Ecto neural progenitor cell (in vitro differentiated cells): Measurements from ENCODE around the gene KIF26B.

Experiments
- DNase-seq: peaks from one replicate; pipeline ENCODE4 v3.0.0-alpha.2; 2018; ENCODE audit warnings: low spot score

The KIF26B gene

GRCh38 chr1:245428681-245429080, 273.9 kb downstream of the KIF26B start:
- DNase-seq = no peak

GRCh38 chr1:245431706-245432105, 276.9 kb downstream of the KIF26B start:
- no peak for DNase-seq

GRCh38 chr1:245432228-245432875, 277.6 kb downstream of the KIF26B start:
- no peak for DNase-seq

- no peak for DNase-seq
Measured at GRCh38 chr1:245433561-245433960, 278.8 kb downstream of the KIF26B start.

DNA sequence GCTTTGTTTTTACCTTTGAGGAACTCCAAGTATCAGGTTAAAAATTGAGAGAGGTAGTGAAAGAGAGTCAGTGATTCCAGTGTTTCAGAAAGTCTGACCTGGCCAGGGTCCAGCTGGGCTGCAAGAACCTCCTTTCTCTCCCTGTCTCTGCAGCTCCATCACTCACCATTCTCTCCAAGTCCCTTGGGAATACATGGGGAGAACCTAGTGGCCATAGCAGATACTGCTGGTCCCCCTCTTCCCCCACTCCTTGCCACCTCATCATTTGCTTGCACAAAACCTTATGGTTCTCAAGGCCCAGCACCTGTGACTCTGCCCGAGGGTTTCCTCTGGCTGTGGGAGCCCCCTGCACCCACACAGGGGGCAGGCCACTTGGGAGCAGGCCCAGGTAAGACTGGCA, 279.5 kb downstream of the KIF26B start:
- DNase-seq = no peak

DNA sequence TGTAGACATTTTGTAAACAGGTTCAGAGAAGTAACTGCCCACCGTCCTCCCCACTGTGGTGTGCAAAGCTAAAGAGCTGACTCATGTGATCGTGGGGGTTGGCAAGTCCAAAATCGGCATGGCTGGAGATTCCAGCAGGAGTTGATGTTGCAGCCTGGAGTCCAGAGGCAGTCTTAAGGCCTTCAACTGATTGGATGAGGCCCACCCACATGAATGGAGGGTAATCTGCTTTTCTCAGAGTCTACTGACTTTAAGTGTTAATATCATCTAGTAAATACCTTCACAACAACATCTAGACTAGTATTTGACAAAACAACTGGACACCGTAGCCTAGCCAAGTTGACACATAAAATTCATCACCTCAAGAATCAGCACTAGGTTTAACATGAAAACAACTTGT, 281.6 kb downstream of the KIF26B start:
- no peak for DNase-seq

GRCh38 chr1:245437369-245438062, 282.7 kb downstream of the KIF26B start:
- no peak for DNase-seq

- no peak for DNase-seq
Measured at GRCh38 chr1:245440922-245441321, 286.1 kb downstream of the KIF26B start.

DNA sequence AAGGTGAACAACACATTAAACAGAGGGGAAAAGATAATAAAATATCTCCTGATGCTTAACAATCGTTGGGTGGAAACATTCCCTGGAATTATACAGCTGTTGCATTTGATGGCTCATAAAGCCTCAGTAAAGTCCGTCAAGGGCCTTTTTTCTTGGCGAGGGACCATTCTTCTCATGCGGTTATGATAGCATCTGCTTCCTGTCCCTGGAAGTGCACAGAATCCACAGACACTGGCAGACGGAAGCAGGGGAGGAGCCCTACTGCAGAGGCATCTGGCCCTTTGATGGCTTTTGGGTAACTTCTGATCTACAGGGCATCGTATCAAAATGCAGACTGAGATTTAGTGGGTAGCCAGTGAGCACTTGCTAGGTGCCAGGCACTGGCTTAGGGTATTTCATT, 286.9 kb downstream of the KIF26B start:
- no peak for DNase-seq

DNA sequence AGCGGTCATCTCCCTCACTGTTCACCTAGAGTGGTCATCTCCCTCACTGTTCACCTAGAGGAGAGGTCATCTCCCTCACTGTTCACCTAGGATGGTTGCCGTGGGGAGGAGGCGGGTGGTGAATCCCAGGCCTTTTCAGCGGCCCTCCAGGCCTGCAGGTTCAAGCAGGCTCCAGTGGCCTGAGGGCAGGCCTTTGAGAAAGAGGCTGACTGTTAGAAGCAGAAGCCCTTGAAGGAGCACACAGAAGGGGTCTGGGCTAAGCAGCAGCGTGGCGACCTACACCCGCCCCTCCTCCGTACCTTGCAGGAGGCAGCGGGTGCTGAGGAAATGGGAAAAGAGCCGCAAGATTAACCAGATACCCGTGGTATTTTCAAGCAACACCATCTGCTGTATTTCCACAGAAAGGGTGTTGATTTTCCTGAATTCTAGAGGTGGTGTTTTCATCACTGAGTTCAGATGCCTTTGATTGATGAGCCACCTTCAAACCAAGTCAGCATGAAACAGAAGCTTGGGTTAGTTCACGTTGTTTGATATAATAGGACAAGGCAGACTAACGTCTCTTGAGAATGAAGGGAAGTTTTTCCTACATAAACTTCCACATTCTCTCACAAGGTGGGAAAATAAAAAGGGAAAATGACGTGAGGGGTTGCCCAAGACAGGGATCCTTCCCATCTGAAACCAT, 289.5 kb downstream of the KIF26B start:
- no peak for DNase-seq

DNA sequence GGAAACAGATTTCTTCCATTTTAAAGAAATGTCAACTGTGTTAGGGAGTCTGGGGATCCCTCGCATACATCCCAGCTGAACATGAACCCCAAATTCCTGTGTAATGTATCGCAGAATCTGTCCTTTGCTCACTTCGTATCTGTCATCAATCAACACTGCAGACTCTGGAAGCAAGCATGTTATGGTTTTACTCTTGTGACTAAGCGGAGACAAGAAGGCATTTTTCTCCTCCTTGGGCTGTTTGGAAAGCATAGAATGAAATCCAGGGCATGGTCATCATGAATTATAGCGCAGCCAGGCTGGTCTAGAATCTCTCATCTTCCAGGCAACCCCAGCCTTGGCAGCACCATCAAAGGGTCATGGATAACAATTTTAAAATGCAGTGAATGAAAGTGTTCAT, 290.2 kb downstream of the KIF26B start:
- DNase-seq = no peak

GRCh38 chr1:245448531-245448930, 293.7 kb downstream of the KIF26B start:
- no peak for DNase-seq

DNA sequence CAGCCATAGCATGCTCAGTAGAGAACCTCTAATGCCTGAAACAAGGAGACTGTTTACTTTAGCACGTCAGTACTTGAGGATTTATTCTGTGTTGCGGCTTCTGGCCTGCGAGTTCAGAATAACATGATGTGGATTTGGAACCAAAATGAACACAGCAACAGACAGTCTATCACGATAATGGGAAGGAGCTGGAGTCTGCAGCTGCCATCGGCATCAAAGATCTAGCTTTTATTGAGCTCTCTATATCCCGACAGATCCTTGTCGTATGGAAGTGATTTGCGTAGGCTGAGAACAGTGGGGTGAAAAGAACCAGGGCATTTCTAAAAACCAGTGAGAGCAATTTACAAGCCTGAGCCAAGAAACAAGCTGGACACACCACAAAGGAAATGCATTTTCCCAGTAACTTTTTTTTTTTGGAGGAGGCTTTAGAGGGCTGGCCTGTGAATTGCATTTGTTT, 294.2 kb downstream of the KIF26B start:
- no peak for DNase-seq

GRCh38 chr1:245453541-245453940, 298.8 kb downstream of the KIF26B start:
- no peak for DNase-seq

GRCh38 chr1:245454051-245454450, 299.3 kb downstream of the KIF26B start:
- no peak for DNase-seq

- DNase-seq = no peak
Measured at GRCh38 chr1:245457562-245457961, 302.8 kb downstream of the KIF26B start.

DNA sequence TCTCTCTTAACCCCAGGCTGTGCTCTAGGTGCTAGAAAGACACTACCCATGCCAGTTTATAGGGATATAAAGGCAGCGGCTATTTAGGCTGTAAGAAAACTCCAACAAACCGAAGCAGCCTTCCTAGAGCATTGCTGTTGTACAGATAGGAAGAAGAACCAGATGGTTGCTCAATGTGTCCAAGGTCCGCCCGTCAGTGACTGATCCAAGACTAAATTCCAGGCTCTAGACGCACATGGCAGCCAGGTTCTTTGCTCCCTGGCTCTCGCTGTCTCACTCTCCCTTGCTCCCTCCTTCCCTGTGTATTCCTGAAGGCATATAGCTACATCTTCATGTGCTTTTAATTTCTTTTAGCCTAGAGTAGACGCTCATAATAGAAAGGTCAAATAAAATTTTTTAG, 303.4 kb downstream of the KIF26B start:
- DNase-seq = no peak

DNA sequence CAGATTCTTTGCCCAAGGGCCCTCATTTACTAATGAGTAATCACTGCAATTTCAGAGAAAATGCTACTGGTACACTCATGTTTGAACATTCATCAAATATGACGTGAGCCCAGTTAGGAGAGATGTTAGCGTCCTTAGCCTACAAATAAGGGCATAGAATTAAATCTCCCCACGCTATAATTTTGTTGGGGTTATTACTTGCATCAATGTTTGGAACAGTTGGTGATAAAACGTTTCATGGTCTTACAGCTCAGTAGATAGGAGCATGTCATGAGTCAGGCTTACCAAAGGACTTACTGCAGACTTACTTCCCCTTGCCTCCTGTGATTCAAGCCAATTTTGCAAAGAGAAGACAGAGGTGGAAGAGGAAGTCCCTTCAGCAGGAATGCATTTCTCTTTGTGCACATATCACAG, 304.0 kb downstream of the KIF26B start:
- no peak for DNase-seq

GRCh38 chr1:245459621-245460020, 304.8 kb downstream of the KIF26B start:
- no peak for DNase-seq

GRCh38 chr1:245461681-245462080, 306.9 kb downstream of the KIF26B start:
- DNase-seq = no peak

GRCh38 chr1:245462161-245462560, 307.4 kb downstream of the KIF26B start:
- DNase-seq = no peak

DNA sequence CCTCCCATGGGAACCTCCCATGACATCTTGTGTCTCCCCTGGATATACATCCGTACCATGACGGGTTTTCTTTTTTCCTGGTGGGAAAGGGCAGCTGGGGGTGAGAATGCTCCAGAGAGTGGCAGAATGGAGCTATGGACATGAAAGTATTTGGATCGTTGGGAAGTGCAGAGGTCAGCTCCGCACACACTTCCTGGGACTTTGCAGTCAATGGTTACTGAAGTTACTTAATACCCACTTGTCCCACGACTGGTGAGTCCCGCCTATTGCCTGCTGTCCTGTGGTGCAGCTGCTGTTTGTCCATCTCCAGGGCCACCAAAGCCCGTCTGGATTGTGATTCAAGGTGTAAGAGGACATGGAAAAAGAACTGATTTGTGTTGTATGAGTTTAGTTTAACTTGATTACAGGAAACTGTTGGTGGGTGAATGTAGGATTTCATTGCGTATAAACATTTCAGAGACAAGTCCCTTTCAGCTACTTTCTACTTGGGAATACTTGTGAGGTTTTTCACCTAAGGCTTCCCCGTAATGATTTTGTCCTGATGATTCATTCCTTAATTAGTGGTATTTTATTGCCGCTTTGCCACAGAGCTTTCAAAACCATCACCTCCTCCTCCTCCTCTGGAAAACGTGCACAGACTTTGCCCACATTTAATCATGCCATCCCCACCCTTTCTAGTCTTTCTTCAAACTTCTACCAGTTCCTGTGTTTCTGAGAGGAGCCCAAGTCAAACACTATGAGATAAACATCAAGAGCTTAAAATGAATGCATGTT, 308.8 kb downstream of the KIF26B start:
- DNase-seq = no peak

- DNase-seq = no peak
Measured at GRCh38 chr1:245464290-245464689, 309.5 kb downstream of the KIF26B start.
